Gastroesophageal sphincter (tissue), 4 donors: ENCODE measurements around the gene ECHDC3. TPM values are rescaled to one million over a fixed set of nuclear protein-coding genes. Genes with fewer than 3 reads are reported as not detected.
A peak's percentile ranks its signal among the peaks of the same experiment; 100 is the strongest.

Experiments
- ATAC-seq: fragments of 150-250 bp; one replicate; pipeline ENCODE4 v1.9.1; 2016; ENCODE audit warnings: mild to moderate bottlenecking, moderate library complexity
- H3K27ac ChIP-seq, 4 donors: fragments of 200-600 bp; sonication (generic) in 3 of 4; 1 replicate in 3 of 4; 2 replicates in 1 of 4; pipeline ENCODE4 v1.5.1; 2016 to 2019
- H3K27me3 ChIP-seq: fragments of 200-600 bp; sonication (generic); one replicate; pipeline ENCODE4 v1.5.1; 2019
- H3K36me3 ChIP-seq, 2 donors: fragments of 200-600 bp; sonication (generic); one replicate each; pipeline ENCODE4 v1.5.1; 2019; ENCODE audit warnings: control low read depth in 1 of 2
- H3K4me1 ChIP-seq, 3 donors: fragments of 200-600 bp; sonication (generic); 1 replicate in 2 of 3; 2 replicates in 1 of 3; pipeline ENCODE4 v1.5.1; 2016 to 2019; ENCODE audit warnings: control low read depth in 2 of 3
- H3K4me3 ChIP-seq, 2 donors: fragments of 200-600 bp; sonication (generic); one replicate each; pipeline ENCODE4 v1.5.1; 2019; ENCODE audit warnings: mild to moderate bottlenecking in 1 of 2, moderate library complexity in 1 of 2
- H3K9me3 ChIP-seq, 3 donors: fragments of 200-600 bp; sonication (generic); one replicate each; pipeline ENCODE4 v1.5.1; 2017 to 2019; ENCODE audit warnings: control low read depth in 2 of 3
- CTCF ChIP-seq, 4 experiments: fragments of 200-600 bp in 2 of 4; fragments of 450-650 bp in 2 of 4; sonication (generic) in 1 of 4; IDR thresholded peaks; one replicate each; pipeline ENCODE4 v1.5.1; 2017 to 2019; ENCODE audit warnings: antibody characterized with exemption in 4 of 4, mild to moderate bottlenecking in 2 of 4, moderate library complexity in 2 of 4
- EP300 ChIP-seq: sonication (generic); formaldehyde crosslinking; IDR thresholded peaks from one replicate; pipeline ENCODE4 v1.6.1; 2017; ENCODE audit warnings: antibody characterized with exemption, mild to moderate bottlenecking
- POLR2A ChIP-seq, 2 donors: fragments of 450-650 bp; IDR thresholded peaks; one replicate each; pipeline ENCODE4 v1.6.1; 2017; ENCODE audit warnings: antibody characterized with exemption in 2 of 2, mild to moderate bottlenecking in 2 of 2, moderate library complexity in 1 of 2
- POLR2AphosphoS5 ChIP-seq: sonication (generic); formaldehyde crosslinking; IDR thresholded peaks from one replicate; pipeline ENCODE4 v1.6.1; 2017; ENCODE audit warnings: antibody characterized with exemption
- WGBS, 2 donors: methylation state at CpG; one replicate each; pipeline ENCODE4 v1.1.5; 2018; ENCODE audit warnings: low coverage in 1 of 2; 5-methylcytosine and 5-hydroxymethylcytosine counted together
- total RNA-seq, 4 donors: library from RNA; depleted of rRNA; stranded (reverse); fragments of >200 nt; gene quantifications; one replicate each; pipeline ENCODE4 v1.1.0, GENCODE V29; 2016

Gene ECHDC3
- 10 to 100 TPM in 3 of 4 donors, 1 to 10 TPM in 1; 7.3 to 19.3 (median 14.0) TPM for total RNA-seq

- peak within 1 kb of the TSS in 3 of 4 donors; percentile 58 to 71 (median 66) for H3K27ac ChIP-seq
- no peaks in the 10 kb centered on the region for H3K9me3 ChIP-seq
- H3K27me3 ChIP-seq = peaks cover 6% of the 10 kb centered on the region
- peak; percentile 78 for ATAC-seq
- TF ChIP-seq EP300 (no peak), CTCF (IDR thresholded peaks at IDR 0.05) (peak in 1 of 4 experiments; percentile 10), POLR2AphosphoS5 (peak; percentile 29), POLR2A (IDR thresholded peaks at IDR 0.05) (peak in 1 of 2 donors; percentile 12)
- H3K4me1 ChIP-seq = peaks cover 0 to 29% (median 5%) of the 10 kb centered on the region in 3 donors
- 13% methylated on average over 12 of the region's 93 CpGs; no CpG with 5 or more reads in 1 of the 2 donors for WGBS, 2 donors
- H3K4me3 ChIP-seq = peak within 1 kb of the TSS; percentile 32 to 67
- no peaks in the 10 kb centered on the region for H3K36me3 ChIP-seq
Measured at GRCh38 chr10:11742009-11742778, at the start of gene ECHDC3. TSS of gene ECHDC3 (plus strand) at chr10:11742382. CDS start at chr10:11742577, 195 bp downstream.

GRCh38 chr10:11693376-11693775, 48.8 kb upstream of the ECHDC3 start:
- H3K27ac ChIP-seq = no peak overlapping the region
- TF ChIP-seq EP300 (no peak), POLR2AphosphoS5 (no peak), POLR2A (IDR thresholded peaks at IDR 0.05) (no peak), CTCF (IDR thresholded peaks at IDR 0.05) (no peak)
- no peaks in the 10 kb centered on the region for H3K4me1 ChIP-seq
- ATAC-seq = no peak
- no peaks in the 10 kb centered on the region for H3K27me3 ChIP-seq
- no peaks in the 10 kb centered on the region for H3K36me3 ChIP-seq
- 97 to 98% methylated on average over 5 to 7 of the region's 7 CpGs for WGBS, 2 donors
- no peaks in the 10 kb centered on the region for H3K9me3 ChIP-seq
- H3K4me3 ChIP-seq = no peak overlapping the region

GRCh38 chr10:11695779-11696178, 46.4 kb upstream of the ECHDC3 start:
- Histone ChIP-seq H3K4me1 (no peaks in the 10 kb centered on the region), H3K27ac (no peak overlapping the region), H3K27me3 (no peaks in the 10 kb centered on the region), H3K9me3 (no peaks in the 10 kb centered on the region), H3K4me3 (no peak overlapping the region), H3K36me3 (no peaks in the 10 kb centered on the region)
- WGBS, 2 donors = 69 to 81% methylated on average over 2 of the region's 2 CpGs
- TF ChIP-seq POLR2AphosphoS5 (no peak), EP300 (no peak), CTCF (IDR thresholded peaks at IDR 0.05) (no peak), POLR2A (IDR thresholded peaks at IDR 0.05) (no peak)
- no peak for ATAC-seq

GRCh38 chr10:11697718-11698527, 44.3 kb upstream of the ECHDC3 start:
- Histone ChIP-seq H3K36me3 (no peaks in the 10 kb centered on the region), H3K4me3 (no peak overlapping the region), H3K9me3 (no peaks in the 10 kb centered on the region), H3K27ac (no peak overlapping the region), H3K4me1 (no peaks in the 10 kb centered on the region), H3K27me3 (no peaks in the 10 kb centered on the region)
- no peak for ATAC-seq
- WGBS, 2 donors = 81 to 87% methylated on average over 6 of the region's 6 CpGs
- TF ChIP-seq EP300 (no peak), POLR2AphosphoS5 (no peak)

- 65 to 68% methylated on average over 2 to 5 of the region's 5 CpGs for WGBS, 2 donors
- Histone ChIP-seq H3K9me3 (no peaks in the 10 kb centered on the region), H3K27me3 (no peaks in the 10 kb centered on the region), H3K27ac (no peak overlapping the region), H3K4me3 (no peak overlapping the region), H3K4me1 (no peaks in the 10 kb centered on the region), H3K36me3 (no peaks in the 10 kb centered on the region)
- no peak for ATAC-seq
- TF ChIP-seq POLR2A (IDR thresholded peaks at IDR 0.05) (no peak), CTCF (IDR thresholded peaks at IDR 0.05) (no peak), EP300 (no peak), POLR2AphosphoS5 (no peak)
Measured at GRCh38 chr10:11698691-11699549, 43.3 kb upstream of the ECHDC3 start.
